ENCODE results near the gene SPHK2. TPM values are rescaled to one million over a fixed set of nuclear protein-coding genes. Genes with fewer than 3 reads are reported as not detected.

The SPHK2 gene
- total and polyA plus RNA-seq, 2 experiments from 2014 or later: 18.3 to 50.3 TPM

DNA sequence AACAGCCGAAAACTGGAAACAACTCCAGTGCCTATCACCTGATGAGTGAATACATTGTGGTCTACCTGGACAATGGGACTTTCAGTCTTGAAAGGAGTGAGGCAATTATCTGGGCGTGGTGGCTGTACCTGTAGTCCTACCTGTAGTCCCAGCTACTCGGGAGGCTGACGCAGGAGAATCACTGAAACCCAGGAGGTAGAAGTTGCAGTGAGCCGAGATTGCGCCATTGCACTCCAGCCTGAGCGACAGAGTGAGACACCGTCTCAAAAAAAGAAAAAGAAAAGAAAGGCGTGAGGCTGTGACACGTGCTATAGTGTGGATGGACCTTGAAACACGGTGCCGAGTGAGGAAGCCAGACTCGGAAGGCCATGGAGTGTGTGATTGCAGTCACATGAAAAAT is 57.6 kb downstream of the SPHK2 start:
- no peak overlapping the region for H3K27ac Mint-ChIP-seq
- Histone ChIP-seq H3F3A (replicated peaks; ENCODE audit: low read depth) (no peaks in the 10 kb centered on the region), H4K20me1 (replicated peaks; ENCODE audit: insufficient read depth) (no peaks in the 10 kb centered on the region), H3K4me1 (ENCODE audit: insufficient read depth) (peaks cover 23% of the 10 kb centered on the region), H2AFZ (no peak overlapping the region), H3K27me3 (ENCODE audit: insufficient read depth) (no peaks in the 10 kb centered on the region), H3K4me3 (no peak overlapping the region), H3K4me2 (no peak overlapping the region), H3K79me2 (replicated peaks; ENCODE audit: insufficient read depth) (no peaks in the 10 kb centered on the region), H3K27ac (ENCODE audit: low read depth) (no peak overlapping the region), H3K9me2 (ENCODE audit: insufficient read depth) (no peaks in the 10 kb centered on the region), H3K36me3 (ENCODE audit: insufficient read depth) (no peaks in the 10 kb centered on the region)
- ATAC-seq: no peak
- TF ChIP-seq, protein P1, sequence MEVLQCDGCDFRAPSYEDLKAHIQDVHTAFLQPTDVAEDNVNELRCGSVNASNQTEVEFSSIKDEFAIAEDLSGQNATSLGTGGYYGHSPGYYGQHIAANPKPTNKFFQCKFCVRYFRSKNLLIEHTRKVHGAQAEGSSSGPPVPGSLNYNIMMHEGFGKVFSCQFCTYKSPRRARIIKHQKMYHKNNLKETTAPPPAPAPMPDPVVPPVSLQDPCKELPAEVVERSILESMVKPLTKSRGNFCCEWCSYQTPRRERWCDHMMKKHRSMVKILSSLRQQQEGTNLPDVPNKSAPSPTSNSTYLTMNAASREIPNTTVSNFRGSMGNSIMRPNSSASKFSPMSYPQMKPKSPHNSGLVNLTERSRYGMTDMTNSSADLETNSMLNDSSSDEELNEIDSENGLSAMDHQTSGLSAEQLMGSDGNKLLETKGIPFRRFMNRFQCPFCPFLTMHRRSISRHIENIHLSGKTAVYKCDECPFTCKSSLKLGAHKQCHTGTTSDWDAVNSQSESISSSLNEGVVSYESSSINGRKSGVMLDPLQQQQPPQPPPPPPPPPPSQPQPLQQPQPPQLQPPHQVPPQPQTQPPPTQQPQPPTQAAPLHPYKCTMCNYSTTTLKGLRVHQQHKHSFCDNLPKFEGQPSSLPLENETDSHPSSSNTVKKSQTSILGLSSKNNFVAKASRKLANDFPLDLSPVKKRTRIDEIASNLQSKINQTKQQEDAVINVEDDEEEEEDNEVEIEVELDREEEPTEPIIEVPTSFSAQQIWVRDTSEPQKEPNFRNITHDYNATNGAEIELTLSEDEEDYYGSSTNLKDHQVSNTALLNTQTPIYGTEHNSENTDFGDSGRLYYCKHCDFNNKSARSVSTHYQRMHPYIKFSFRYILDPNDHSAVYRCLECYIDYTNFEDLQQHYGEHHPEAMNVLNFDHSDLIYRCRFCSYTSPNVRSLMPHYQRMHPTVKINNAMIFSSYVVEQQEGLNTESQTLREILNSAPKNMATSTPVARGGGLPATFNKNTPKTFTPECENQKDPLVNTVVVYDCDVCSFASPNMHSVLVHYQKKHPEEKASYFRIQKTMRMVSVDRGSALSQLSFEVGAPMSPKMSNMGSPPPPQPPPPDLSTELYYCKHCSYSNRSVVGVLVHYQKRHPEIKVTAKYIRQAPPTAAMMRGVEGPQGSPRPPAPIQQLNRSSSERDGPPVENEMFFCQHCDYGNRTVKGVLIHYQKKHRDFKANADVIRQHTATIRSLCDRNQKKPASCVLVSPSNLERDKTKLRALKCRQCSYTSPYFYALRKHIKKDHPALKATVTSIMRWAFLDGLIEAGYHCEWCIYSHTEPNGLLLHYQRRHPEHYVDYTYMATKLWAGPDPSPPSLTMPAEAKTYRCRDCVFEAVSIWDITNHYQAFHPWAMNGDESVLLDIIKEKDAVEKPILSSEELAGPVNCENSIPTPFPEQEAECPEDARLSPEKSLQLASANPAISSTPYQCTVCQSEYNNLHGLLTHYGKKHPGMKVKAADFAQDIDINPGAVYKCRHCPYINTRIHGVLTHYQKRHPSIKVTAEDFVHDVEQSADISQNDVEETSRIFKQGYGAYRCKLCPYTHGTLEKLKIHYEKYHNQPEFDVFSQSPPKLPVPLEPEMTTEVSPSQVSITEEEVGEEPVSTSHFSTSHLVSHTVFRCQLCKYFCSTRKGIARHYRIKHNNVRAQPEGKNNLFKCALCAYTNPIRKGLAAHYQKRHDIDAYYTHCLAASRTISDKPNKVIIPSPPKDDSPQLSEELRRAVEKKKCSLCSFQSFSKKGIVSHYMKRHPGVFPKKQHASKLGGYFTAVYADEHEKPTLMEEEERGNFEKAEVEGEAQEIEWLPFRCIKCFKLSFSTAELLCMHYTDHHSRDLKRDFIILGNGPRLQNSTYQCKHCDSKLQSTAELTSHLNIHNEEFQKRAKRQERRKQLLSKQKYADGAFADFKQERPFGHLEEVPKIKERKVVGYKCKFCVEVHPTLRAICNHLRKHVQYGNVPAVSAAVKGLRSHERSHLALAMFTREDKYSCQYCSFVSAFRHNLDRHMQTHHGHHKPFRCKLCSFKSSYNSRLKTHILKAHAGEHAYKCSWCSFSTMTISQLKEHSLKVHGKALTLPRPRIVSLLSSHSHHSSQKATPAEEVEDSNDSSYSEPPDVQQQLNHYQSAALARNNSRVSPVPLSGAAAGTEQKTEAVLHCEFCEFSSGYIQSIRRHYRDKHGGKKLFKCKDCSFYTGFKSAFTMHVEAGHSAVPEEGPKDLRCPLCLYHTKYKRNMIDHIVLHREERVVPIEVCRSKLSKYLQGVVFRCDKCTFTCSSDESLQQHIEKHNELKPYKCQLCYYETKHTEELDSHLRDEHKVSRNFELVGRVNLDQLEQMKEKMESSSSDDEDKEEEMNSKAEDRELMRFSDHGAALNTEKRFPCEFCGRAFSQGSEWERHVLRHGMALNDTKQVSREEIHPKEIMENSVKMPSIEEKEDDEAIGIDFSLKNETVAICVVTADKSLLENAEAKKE (CRISPR knock-in tag; IDR thresholded peaks at IDR 0.05): no peak
- TF ChIP-seq, protein P2, sequence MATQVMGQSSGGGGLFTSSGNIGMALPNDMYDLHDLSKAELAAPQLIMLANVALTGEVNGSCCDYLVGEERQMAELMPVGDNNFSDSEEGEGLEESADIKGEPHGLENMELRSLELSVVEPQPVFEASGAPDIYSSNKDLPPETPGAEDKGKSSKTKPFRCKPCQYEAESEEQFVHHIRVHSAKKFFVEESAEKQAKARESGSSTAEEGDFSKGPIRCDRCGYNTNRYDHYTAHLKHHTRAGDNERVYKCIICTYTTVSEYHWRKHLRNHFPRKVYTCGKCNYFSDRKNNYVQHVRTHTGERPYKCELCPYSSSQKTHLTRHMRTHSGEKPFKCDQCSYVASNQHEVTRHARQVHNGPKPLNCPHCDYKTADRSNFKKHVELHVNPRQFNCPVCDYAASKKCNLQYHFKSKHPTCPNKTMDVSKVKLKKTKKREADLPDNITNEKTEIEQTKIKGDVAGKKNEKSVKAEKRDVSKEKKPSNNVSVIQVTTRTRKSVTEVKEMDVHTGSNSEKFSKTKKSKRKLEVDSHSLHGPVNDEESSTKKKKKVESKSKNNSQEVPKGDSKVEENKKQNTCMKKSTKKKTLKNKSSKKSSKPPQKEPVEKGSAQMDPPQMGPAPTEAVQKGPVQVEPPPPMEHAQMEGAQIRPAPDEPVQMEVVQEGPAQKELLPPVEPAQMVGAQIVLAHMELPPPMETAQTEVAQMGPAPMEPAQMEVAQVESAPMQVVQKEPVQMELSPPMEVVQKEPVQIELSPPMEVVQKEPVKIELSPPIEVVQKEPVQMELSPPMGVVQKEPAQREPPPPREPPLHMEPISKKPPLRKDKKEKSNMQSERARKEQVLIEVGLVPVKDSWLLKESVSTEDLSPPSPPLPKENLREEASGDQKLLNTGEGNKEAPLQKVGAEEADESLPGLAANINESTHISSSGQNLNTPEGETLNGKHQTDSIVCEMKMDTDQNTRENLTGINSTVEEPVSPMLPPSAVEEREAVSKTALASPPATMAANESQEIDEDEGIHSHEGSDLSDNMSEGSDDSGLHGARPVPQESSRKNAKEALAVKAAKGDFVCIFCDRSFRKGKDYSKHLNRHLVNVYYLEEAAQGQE (IDR thresholded peaks at IDR 0.05; ENCODE audit: unreplicated experiment): no peak
- no peak for TF ChIP-seq JUNB (IDR thresholded peaks at IDR 0.05; ENCODE audit: unreplicated experiment)
- TF ChIP-seq EZH2phosphoT487 (IDR thresholded peaks at IDR 0.05; ENCODE audit: unreplicated experiment): no peak
- TF ChIP-seq, protein P3, sequence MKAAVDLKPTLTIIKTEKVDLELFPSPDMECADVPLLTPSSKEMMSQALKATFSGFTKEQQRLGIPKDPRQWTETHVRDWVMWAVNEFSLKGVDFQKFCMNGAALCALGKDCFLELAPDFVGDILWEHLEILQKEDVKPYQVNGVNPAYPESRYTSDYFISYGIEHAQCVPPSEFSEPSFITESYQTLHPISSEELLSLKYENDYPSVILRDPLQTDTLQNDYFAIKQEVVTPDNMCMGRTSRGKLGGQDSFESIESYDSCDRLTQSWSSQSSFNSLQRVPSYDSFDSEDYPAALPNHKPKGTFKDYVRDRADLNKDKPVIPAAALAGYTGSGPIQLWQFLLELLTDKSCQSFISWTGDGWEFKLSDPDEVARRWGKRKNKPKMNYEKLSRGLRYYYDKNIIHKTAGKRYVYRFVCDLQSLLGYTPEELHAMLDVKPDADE (IDR thresholded peaks at IDR 0.05): no peak
- no peak for TF ChIP-seq EZH2 (IDR thresholded peaks at IDR 0.05; ENCODE audit: low read depth, unreplicated experiment)
- no peak for TF ChIP-seq STAT1 (IDR thresholded peaks at IDR 0.05; ENCODE audit: unreplicated experiment)
- TF ChIP-seq POLR2AphosphoS5 (IDR thresholded peaks at IDR 0.05; ENCODE audit: low read depth): no peak
- TF ChIP-seq, protein P4, sequence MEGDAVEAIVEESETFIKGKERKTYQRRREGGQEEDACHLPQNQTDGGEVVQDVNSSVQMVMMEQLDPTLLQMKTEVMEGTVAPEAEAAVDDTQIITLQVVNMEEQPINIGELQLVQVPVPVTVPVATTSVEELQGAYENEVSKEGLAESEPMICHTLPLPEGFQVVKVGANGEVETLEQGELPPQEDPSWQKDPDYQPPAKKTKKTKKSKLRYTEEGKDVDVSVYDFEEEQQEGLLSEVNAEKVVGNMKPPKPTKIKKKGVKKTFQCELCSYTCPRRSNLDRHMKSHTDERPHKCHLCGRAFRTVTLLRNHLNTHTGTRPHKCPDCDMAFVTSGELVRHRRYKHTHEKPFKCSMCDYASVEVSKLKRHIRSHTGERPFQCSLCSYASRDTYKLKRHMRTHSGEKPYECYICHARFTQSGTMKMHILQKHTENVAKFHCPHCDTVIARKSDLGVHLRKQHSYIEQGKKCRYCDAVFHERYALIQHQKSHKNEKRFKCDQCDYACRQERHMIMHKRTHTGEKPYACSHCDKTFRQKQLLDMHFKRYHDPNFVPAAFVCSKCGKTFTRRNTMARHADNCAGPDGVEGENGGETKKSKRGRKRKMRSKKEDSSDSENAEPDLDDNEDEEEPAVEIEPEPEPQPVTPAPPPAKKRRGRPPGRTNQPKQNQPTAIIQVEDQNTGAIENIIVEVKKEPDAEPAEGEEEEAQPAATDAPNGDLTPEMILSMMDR (conservative IDR thresholded peaks at IDR 0.05; ENCODE audit: low read depth in 2 of 2): no peak
- no peak for TF ChIP-seq NANOG (IDR thresholded peaks at IDR 0.05; ENCODE audit: borderline replicate concordance)
- no peak for TF ChIP-seq ZNF331 (CRISPR knock-in tag; IDR thresholded peaks at IDR 0.05; ENCODE audit: low read depth)
- TF ChIP-seq ZNF114 (CRISPR knock-in tag; IDR thresholded peaks at IDR 0.05): no peak
- TF ChIP-seq CREB1 (CRISPR knock-in tag; IDR thresholded peaks at IDR 0.05; ENCODE audit: low read depth): no peak
- no peaks in the 10 kb centered on the region for H3K9me3 Mint-ChIP-seq
- peaks cover 28% of the 10 kb centered on the region for H3K4me1 Mint-ChIP-seq
- no peak for DNase-seq (ENCODE audit: low spot score)
- H3K36me3 Mint-ChIP-seq (ENCODE audit: low read depth): no peaks in the 10 kb centered on the region
- H3K4me3 Mint-ChIP-seq: no peak overlapping the region
- H3K27me3 Mint-ChIP-seq (ENCODE audit: insufficient read depth, low read depth, poor library complexity): peaks cover 23% of the 10 kb centered on the region

Measured in GM23338 (cell line).